Mesothelial cell of epicardium (in vitro differentiated cells): Measurements from ENCODE around the gene HSPB7. TPM values are rescaled to one million over a fixed set of nuclear protein-coding genes. Genes with fewer than 3 reads are reported as not detected.

Experiments
- DNase-seq, 2 experiments: peaks; one replicate each; pipeline ENCODE4 v3.0.0; 2021; ENCODE audit warnings: low spot score in 2 of 2; ENCODE audit not compliant: unreplicated experiment in 2 of 2
- H3K27ac Mint-ChIP-seq: 2 replicates; pipeline ENCODE4 v1.8.0; 2021; ENCODE audit warnings: mixed read lengths
- H3K27me3 Mint-ChIP-seq: 2 replicates; pipeline ENCODE4 v1.8.0; 2021; ENCODE audit warnings: low read depth, mixed read lengths
- H3K36me3 Mint-ChIP-seq: 2 replicates; pipeline ENCODE4 v1.8.0; 2021; ENCODE audit warnings: mixed read lengths
- H3K4me1 Mint-ChIP-seq: 2 replicates; pipeline ENCODE4 v1.8.0; 2021; ENCODE audit warnings: mixed read lengths
- H3K4me3 Mint-ChIP-seq: 2 replicates; pipeline ENCODE4 v1.8.0; 2021; ENCODE audit warnings: mild to moderate bottlenecking, moderate library complexity, mixed read lengths
- H3K9me3 Mint-ChIP-seq: 2 replicates; pipeline ENCODE4 v1.8.0; 2021; ENCODE audit warnings: mixed read lengths
- total RNA-seq: library from RNA; stranded (reverse); gene quantifications from 3 replicates; pipeline ENCODE4 v1.2.1, GENCODE V29; 2021
- TF ChIP-seq, protein P1 (sequence below): fragments of 200-600 bp; sonication (generic); IDR thresholded peaks from one replicate; pipeline ENCODE4 v1.5.0; 2021; ENCODE audit warnings: antibody characterized with exemption; ENCODE audit not compliant: unreplicated experiment

Gene HSPB7
- total RNA-seq, 1 donor from 2014 or later, result 6.3 TPM

DNA sequence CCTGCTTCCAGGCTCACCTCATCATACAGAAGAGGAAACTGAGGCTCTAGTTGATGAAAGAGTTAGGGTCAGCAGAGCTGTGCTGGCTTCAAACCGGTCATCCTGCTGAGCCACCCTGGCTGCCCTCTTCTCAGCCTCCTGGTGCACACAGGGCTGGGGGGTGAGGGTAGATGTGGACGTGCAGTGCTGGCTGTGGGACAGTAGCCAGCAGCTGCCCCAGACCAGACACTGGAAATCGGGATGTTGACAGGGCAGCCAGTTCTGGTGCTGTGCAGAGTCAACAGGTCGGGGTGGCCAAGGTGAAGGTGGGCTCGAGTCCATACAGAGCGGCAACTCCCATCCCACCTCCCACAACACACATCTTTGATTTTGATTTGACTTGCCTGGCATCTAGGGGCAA, 2.5 kb upstream of the HSPB7 start:
- H3K4me3 Mint-ChIP-seq, result no peak overlapping the region
- TF ChIP-seq, protein P1, sequence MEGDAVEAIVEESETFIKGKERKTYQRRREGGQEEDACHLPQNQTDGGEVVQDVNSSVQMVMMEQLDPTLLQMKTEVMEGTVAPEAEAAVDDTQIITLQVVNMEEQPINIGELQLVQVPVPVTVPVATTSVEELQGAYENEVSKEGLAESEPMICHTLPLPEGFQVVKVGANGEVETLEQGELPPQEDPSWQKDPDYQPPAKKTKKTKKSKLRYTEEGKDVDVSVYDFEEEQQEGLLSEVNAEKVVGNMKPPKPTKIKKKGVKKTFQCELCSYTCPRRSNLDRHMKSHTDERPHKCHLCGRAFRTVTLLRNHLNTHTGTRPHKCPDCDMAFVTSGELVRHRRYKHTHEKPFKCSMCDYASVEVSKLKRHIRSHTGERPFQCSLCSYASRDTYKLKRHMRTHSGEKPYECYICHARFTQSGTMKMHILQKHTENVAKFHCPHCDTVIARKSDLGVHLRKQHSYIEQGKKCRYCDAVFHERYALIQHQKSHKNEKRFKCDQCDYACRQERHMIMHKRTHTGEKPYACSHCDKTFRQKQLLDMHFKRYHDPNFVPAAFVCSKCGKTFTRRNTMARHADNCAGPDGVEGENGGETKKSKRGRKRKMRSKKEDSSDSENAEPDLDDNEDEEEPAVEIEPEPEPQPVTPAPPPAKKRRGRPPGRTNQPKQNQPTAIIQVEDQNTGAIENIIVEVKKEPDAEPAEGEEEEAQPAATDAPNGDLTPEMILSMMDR, result no peak
- H3K9me3 Mint-ChIP-seq, result no peaks in the 10 kb centered on the region
- DNase-seq, result no peak
- H3K27ac Mint-ChIP-seq, result no peak overlapping the region
- H3K4me1 Mint-ChIP-seq, result peaks cover 36% of the 10 kb centered on the region
- H3K27me3 Mint-ChIP-seq, result peaks cover 6% of the 10 kb centered on the region
- no peaks in the 10 kb centered on the region for H3K36me3 Mint-ChIP-seq

DNA sequence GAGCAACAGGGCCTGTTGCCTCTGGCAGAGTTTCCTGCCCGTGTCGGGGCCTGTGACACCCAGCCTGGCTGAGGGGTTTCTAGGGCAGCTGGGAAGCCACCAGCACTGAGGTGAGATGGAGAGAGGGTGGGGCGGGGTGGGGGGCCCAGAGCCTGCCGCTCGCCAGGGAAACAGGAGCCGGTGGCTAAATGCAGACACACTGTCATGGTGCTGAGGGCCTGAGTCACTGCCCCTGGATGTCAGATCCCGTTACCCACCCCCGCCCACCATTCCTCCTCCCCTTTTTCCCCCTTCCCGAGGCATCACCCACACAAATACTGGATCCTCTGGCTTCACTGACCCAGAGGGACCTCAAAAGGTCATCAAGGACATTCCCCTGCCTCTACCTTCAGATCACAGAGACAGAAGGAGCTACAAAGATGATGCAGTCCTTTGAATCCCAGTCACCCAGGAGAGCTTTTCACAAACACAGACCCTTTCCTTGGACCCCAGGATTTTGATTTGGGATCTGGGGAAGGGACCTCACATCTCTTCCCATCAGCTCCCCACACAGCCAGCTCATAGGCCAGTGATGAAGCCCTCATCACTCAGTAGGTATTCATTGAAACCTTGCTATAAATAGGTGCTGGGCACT, 1.9 kb upstream of the HSPB7 start:
- H3K36me3 Mint-ChIP-seq, result no peaks in the 10 kb centered on the region
- H3K27me3 Mint-ChIP-seq, result peaks cover 6% of the 10 kb centered on the region
- peaks cover 41% of the 10 kb centered on the region for H3K4me1 Mint-ChIP-seq
- TF ChIP-seq, protein P1, result no peak
- H3K4me3 Mint-ChIP-seq, result no peak overlapping the region
- no peaks in the 10 kb centered on the region for H3K9me3 Mint-ChIP-seq
- peak overlapping the region; percentile 77 for H3K27ac Mint-ChIP-seq
- no peak for DNase-seq

DNA sequence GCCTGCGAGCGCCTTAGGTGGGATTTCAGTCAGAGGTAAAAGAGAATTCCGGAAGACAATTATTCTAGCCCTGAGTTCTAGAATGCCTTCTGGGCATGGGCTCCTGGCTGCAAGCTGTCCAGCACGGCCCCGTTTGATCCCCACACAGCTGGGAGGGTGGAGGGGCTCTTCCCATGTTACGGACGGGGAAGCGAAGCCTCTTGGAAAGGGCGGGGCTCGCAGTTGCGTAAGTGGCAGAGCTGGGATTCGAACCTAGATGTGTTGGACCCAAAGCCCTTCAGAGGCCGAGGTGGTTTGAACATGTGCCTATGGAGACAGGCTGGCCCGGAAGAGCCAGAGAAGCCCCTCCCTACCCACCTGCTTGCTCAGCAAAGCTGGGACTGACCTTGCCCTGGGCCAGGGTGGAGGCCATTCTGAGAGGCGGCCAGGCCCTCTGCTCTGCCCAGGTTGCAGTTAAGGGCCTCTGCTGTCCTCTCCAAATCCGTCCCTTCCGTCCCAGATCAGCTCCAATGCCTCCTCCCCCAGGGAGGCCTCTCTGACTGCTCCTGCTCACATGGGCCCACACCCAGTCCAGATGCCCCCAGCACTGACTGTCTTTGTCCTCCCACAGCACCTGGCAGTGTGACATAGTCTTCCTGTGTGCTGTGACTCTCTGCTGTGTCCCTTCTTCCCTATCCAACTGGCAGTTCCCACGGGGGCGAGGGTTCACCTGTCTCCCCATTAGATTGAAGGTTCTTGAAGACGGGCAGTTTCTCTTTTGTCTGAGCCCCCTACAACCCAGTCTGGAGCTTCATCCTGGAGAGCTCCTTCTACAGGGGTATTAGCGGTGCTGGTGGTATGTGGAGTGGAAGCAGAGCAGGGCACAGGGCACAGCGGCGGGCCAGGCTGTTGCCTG, 1.2 kb upstream of the HSPB7 start:
- TF ChIP-seq, protein P1, result no peak
- no peaks in the 10 kb centered on the region for H3K36me3 Mint-ChIP-seq
- no peaks in the 10 kb centered on the region for H3K9me3 Mint-ChIP-seq
- peak overlapping the region; percentile 93 for H3K27ac Mint-ChIP-seq
- DNase-seq, result no peak
- peaks cover 6% of the 10 kb centered on the region for H3K27me3 Mint-ChIP-seq
- peaks cover 48% of the 10 kb centered on the region for H3K4me1 Mint-ChIP-seq
- H3K4me3 Mint-ChIP-seq, result no peak overlapping the region

DNA sequence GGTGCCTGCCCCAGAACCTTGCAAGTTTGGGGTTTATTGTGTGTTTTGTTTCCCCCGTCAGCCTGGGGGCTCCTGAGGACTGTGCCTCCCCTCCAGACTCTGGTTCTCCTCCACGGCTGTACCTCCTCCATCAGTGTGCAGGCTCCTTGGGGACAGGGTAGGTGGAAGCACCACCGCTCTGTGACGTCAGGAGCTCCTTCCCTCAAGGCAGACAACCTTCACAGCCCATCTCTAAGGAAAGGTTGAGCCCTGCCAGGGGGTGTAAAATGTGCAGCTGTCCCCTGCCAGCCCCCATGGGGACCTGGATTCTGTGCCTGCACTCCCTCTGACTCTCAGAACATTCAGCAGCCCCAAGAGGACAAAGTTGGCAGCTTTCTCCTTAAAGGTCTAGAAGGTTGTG, 465 bp upstream of the HSPB7 start:
- Mint-ChIP-seq H3K9me3 (no peaks in the 10 kb centered on the region), H3K36me3 (no peaks in the 10 kb centered on the region), H3K4me3 (peak overlapping the region; percentile 11), H3K27ac (peak overlapping the region; percentile 93), H3K4me1 (peaks cover 55% of the 10 kb centered on the region), H3K27me3 (peaks cover 6% of the 10 kb centered on the region)
- no peak for DNase-seq
- TF ChIP-seq, protein P1, result no peak

DNA sequence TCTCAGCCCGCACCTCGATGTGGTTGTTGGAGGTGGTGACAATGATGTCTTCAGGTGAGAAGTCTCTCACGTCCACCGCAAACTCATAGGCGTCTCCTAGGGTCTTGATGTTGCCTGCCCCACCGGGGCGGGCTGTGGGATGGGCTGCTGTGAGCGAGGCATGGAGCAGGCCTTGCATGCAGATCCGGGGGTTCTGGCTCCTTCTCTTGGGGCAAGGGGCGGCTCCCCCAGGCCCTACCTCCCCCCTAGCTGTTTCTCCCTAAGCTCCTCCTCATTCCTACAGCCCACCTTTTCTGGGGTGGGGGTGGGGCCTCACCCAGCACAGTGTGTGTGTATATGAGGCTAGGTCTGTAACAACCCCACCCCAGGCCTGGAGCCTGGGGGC, 775 bp downstream of the HSPB7 start:
- TF ChIP-seq, protein P1, result no peak
- Mint-ChIP-seq H3K27me3 (peaks cover 6% of the 10 kb centered on the region), H3K9me3 (no peaks in the 10 kb centered on the region), H3K4me1 (peaks cover 55% of the 10 kb centered on the region), H3K36me3 (no peaks in the 10 kb centered on the region), H3K27ac (no peak overlapping the region), H3K4me3 (no peak overlapping the region)
- no peak for DNase-seq
